HepG2 (cell line): Measurements from ENCODE around the gene SOBP. TPM values are rescaled to one million over a fixed set of nuclear protein-coding genes. Genes with fewer than 3 reads are reported as not detected.

Source experiments
- ADNP ChIP-seq: sonication (generic); formaldehyde crosslinking; IDR thresholded peaks from 2 replicates; pipeline ENCODE4 v1.4.0; 2020; ENCODE audit warnings: missing genetic modification reagents
- ATF4 ChIP-seq, 2 experiments: fragments of 450-650 bp in 1 of 2; sonication (generic) in 1 of 2; formaldehyde crosslinking; IDR thresholded peaks; 2 replicates each; pipeline versions ENCODE4 v1.5.0 to v1.8.0; 2020 to 2022; ENCODE audit warnings: mild to moderate bottlenecking in 1 of 2, missing genetic modification reagents in 1 of 2
- CSRNP2 ChIP-seq: sonication (generic); formaldehyde crosslinking; conservative IDR thresholded peaks from 2 replicates; pipeline ENCODE4 v1.8.0; 2022; ENCODE audit warnings: low read depth, missing genetic modification reagents
- GABPB1 ChIP-seq: IDR thresholded peaks from 2 replicates; pipeline ENCODE4 v1.6.1; 2016; ENCODE audit warnings: mild to moderate bottlenecking, missing genetic modification reagents, moderate library complexity, missing compliant biosample characterization
- HHEX ChIP-seq: IDR thresholded peaks from 2 replicates; pipeline ENCODE4 v1.6.1; 2016; ENCODE audit warnings: control low read depth
- HMG20A ChIP-seq: IDR thresholded peaks from 2 replicates; pipeline ENCODE4 v1.6.1; 2016; ENCODE audit warnings: borderline replicate concordance
- LCORL ChIP-seq, 2 experiments: fragments of 450-650 bp in 1 of 2; sonication (generic) in 1 of 2; formaldehyde crosslinking in 1 of 2; IDR thresholded peaks; 2 replicates each; pipeline versions ENCODE4 v1.5.0 to v1.6.1; 2017 to 2020; ENCODE audit warnings: antibody characterized with exemption in 1 of 2, missing genetic modification reagents in 1 of 2
- NCOA1 ChIP-seq: sonication (generic); formaldehyde crosslinking; IDR thresholded peaks from 2 replicates; pipeline ENCODE4 v1.9.0; 2021; ENCODE audit warnings: missing genetic modification reagents
- NKX3-1 ChIP-seq: sonication (generic); formaldehyde crosslinking; IDR thresholded peaks from 2 replicates; pipeline ENCODE4 v1.5.0; 2020; ENCODE audit warnings: missing genetic modification reagents
- PATZ1 ChIP-seq: sonication (generic); formaldehyde crosslinking; IDR thresholded peaks from 2 replicates; pipeline ENCODE4 v1.4.0; 2020; ENCODE audit warnings: missing genetic modification reagents
- PAX8 ChIP-seq: sonication (generic); formaldehyde crosslinking; IDR thresholded peaks from 2 replicates; pipeline ENCODE4 v1.8.0; 2022; ENCODE audit warnings: mild to moderate bottlenecking, missing genetic modification reagents, borderline replicate concordance
- POLR2G ChIP-seq: fragments of 200-400 bp; formaldehyde crosslinking; IDR thresholded peaks from 2 replicates; pipeline ENCODE4 v1.6.1; 2018; ENCODE audit warnings: mild to moderate bottlenecking, low read depth, low read length, moderate library complexity
- RXRB ChIP-seq: IDR thresholded peaks from 2 replicates; pipeline ENCODE4 v1.6.1; 2016; ENCODE audit warnings: borderline replicate concordance, missing genetic modification reagents, missing compliant biosample characterization
- SMAD3 ChIP-seq: sonication (generic); formaldehyde crosslinking; IDR thresholded peaks from 2 replicates; pipeline ENCODE4 v1.4.0; 2020; ENCODE audit warnings: missing genetic modification reagents
- SMYD3 ChIP-seq: sonication (generic); formaldehyde crosslinking; IDR thresholded peaks from 2 replicates; pipeline ENCODE4 v1.8.1; 2023; ENCODE audit warnings: mild to moderate bottlenecking, missing genetic modification reagents
- TEAD2 ChIP-seq: sonication (generic); formaldehyde crosslinking; IDR thresholded peaks from 2 replicates; pipeline ENCODE4 v1.9.0; 2021; ENCODE audit warnings: missing genetic modification reagents
- TGIF2 ChIP-seq: IDR thresholded peaks from 2 replicates; pipeline ENCODE4 v1.6.1; 2016; ENCODE audit warnings: control low read depth, missing compliant biosample characterization
- U2AF2 ChIP-seq: fragments of 200-400 bp; formaldehyde crosslinking; IDR thresholded peaks from 2 replicates; pipeline ENCODE4 v1.6.1; 2017; ENCODE audit warnings: low read depth, mild to moderate bottlenecking, low read length
- ZBTB4 ChIP-seq: sonication (generic); formaldehyde crosslinking; IDR thresholded peaks from 2 replicates; pipeline ENCODE4 v1.4.0; 2020; ENCODE audit warnings: missing genetic modification reagents, mild to moderate bottlenecking, borderline replicate concordance
- ZKSCAN8 ChIP-seq: IDR thresholded peaks from 2 replicates; pipeline ENCODE4 v1.6.1; 2016; ENCODE audit warnings: borderline replicate concordance, missing genetic modification reagents, missing compliant biosample characterization
- ZNF136 ChIP-seq: sonication (generic); formaldehyde crosslinking; IDR thresholded peaks from 2 replicates; pipeline ENCODE4 v1.8.1; 2022; ENCODE audit warnings: low read depth, mild to moderate bottlenecking, moderate library complexity, missing genetic modification reagents
- ZNF263 ChIP-seq: sonication (generic); formaldehyde crosslinking; IDR thresholded peaks from 2 replicates; pipeline ENCODE4 v1.4.0; 2020; ENCODE audit warnings: missing genetic modification reagents
- ZNF264 ChIP-seq: sonication (generic); formaldehyde crosslinking; IDR thresholded peaks from 2 replicates; pipeline ENCODE4 v1.4.0; 2020; ENCODE audit warnings: missing genetic modification reagents
- ZNF317 ChIP-seq: sonication (generic); formaldehyde crosslinking; IDR thresholded peaks from 2 replicates; pipeline ENCODE4 v1.5.0; 2020; ENCODE audit warnings: mild to moderate bottlenecking, missing genetic modification reagents
- polyA plus RNA-seq, 8 experiments: library from polyadenylated mRNA; depleted of rRNA in 3 of 8; stranded (reverse) in 7 of 8; unstranded in 1 of 8; fragments of >200 nt; fragmentation: Illumina TruSeq in 4 of 8; extraction: Trizol in 4 of 8; gene quantifications; 2 replicates each; pipeline versions ENCODE4 v1.2.1 to v1.2.3, GENCODE V29; 2011 to 2016; ENCODE audit warnings: low read depth in 4 of 8, missing spikeins in 1 of 8, mixed read lengths in 1 of 8; ENCODE audit not compliant: insufficient read depth in 1 of 8
- total RNA-seq, 5 experiments: library from RNA; depleted of rRNA; stranded (reverse); fragments of >200 nt; fragmentation: Illumina TruSeq; extraction: Trizol; gene quantifications; 2 replicates each; pipeline ENCODE4 v1.2.3, GENCODE V29; 2016; ENCODE audit warnings: low read depth in 1 of 5

SOBP gene
- total and polyA plus RNA-seq, 2 of the 13 experiments (the other 11 are each of a cell fraction or from before 2014, with no cell fraction given), result 1.5 to 6.9 TPM

- TF ChIP-seq U2AF2 (no peak), TEAD2 (CRISPR knock-in tag) (no peak), HHEX (peak; percentile 77), ZKSCAN8 (CRISPR knock-in tag) (peak; percentile 99), HMG20A (CRISPR knock-in tag) (peak; percentile 81), ZNF317 (CRISPR knock-in tag) (peak; percentile 70; the same call in 1 of the 2 replicates), ADNP (CRISPR knock-in tag) (no peak), ZNF264 (CRISPR knock-in tag) (peak; percentile 92), ZBTB4 (CRISPR knock-in tag) (no peak; the same call in 1 of the 2 replicates), SMAD3 (CRISPR knock-in tag) (peak; percentile 86), NKX3-1 (CRISPR knock-in tag) (peak; percentile 67; the same call in 1 of the 2 replicates), POLR2G (peak; percentile 51; the same call in 1 of the 2 replicates), CSRNP2 (CRISPR knock-in tag) (no peak), GABPB1 (CRISPR knock-in tag) (peak; percentile 32; the same call in 1 of the 2 replicates), PATZ1 (peak; percentile 42), RXRB (CRISPR knock-in tag) (peak; percentile 88), SMYD3 (CRISPR knock-in tag) (0 out of 2 replicates have a peak, but pooled peaks have one; percentile 47), ZNF136 (CRISPR knock-in tag) (peak; percentile 38; the same call in 1 of the 2 replicates), LCORL (IDR thresholded peaks at IDR 0.05) (0 out of 2 replicates have a peak, but pooled peaks have one; percentile 16), LCORL (CRISPR knock-in tag; IDR thresholded peaks at IDR 0.05) (peak; percentile 81), ZNF263 (CRISPR knock-in tag) (peak; percentile 65; the same call in 1 of the 2 replicates), TGIF2 (CRISPR knock-in tag) (peak; percentile 60; the same call in 1 of the 2 replicates), ATF4 (CRISPR knock-in tag; IDR thresholded peaks at IDR 0.05) (peak in 1 of 2 experiments; percentile 91; a peak in 2 of 4 replicates), PAX8 (no peak), NCOA1 (peak; percentile 51; the same call in 1 of the 2 replicates)
Measured at GRCh38 chr6:107540465-107540857, 50.5 kb downstream of the SOBP start (continued).
